Measurements from ENCODE around the gene FBLN2.

FBLN2 gene

DNA sequence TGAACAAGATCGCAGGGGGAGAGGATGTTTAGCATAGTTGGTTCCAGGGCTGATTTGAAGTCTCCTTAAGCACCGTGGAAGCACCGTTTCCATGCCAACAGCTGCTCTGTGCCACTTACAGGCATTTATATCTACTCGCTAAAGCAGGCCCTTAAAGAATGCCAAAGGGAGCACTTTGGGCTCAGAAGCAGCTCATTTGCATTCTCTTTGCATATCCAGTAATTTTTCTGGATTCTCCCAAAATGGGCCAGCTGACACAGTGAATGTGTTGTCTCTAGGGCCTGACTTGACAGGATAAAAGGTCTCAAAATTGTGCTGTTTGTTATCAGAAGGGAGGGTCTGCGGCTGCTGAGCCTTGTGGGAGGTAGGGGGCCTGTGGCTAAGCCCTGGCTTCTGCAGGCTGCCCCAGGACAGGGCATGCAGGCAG is 138.6 kb downstream of the FBLN2 start:
- peaks cover 9% of the 10 kb centered on the region for H3K4me1 ChIP-seq (ENCODE audit: control insufficient read depth, low read depth, low read length)
- H3K9me3 ChIP-seq (ENCODE audit: control insufficient read depth, low read depth, low read length): no peaks in the 10 kb centered on the region
- no peak overlapping the region for H3K9ac ChIP-seq (ENCODE audit: low read length)
- no peaks in the 10 kb centered on the region for H3K27me3 ChIP-seq (ENCODE audit: control insufficient read depth, insufficient read depth, low read length)
- H3K27ac ChIP-seq (ENCODE audit: low read length): no peak overlapping the region
- H3K36me3 ChIP-seq (ENCODE audit: control insufficient read depth, low read depth, low read length): no peaks in the 10 kb centered on the region
- H3K4me3 ChIP-seq (ENCODE audit: low read length): no peak overlapping the region
